HG02885 (cell line): ENCODE results near the gene CLEC2L.

Experiments used
- ATAC-seq: cut with Tn5 transposase; IDR thresholded peaks from one replicate; pipeline ENCODE4 v1.9.1; 2021; ENCODE audit warnings: mild to moderate bottlenecking; ENCODE audit not compliant: unreplicated experiment, poor library complexity

CLEC2L gene

DNA sequence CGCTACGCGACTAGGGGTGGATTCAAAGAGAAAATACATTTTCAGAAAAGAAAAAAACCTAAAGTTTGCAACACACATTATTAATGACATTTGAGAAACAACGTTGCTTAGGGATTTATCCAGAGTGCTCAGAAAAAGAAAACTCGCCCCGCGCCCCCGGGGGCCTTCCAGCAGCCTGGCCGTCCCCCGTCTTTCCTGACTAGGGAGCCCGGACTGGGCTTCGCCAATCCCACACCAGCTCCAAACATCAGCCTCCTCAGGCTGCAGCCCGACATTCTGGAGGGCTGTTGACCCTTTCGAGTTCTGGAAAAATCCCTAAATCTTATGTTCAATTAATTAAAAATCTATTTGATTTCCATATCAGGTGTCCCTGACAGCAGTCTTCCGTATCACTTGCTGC, 48.6 kb downstream of the CLEC2L start:
- no peak for ATAC-seq

DNA sequence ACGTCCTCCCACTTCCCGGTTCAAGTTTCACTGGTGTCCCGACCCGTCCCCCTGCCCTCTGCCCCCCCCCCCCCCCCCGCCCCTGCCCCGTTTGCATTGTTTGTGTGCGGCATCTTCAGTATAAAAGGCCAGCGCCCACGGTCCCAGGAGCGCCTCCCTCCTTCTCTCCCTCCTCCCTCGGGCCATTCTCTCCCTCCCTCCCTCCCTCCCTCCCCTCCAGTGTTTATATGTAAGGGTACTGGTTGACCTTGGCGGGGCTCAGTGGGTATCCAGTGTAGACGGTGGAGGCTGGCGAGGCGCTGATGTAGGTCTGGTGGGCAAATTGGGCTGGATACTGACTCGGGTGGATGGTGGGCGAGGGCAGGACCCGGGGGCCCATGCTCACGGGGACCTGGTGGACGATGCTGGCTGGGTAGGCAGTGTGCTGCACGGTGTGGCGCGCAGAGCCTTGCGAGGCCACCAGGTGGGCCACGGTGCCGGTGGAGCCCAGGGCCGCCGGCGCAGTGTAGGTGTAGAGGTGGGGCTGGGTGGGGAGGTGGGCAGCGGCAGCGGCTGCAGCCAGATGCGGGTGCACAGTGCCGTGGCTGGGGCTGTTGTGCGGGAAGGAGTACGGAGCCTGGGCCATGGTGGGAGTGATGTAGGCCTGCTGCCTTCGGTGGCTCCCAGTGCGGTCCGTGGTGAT, 49.4 kb downstream of the CLEC2L start:
- ATAC-seq: no peak

DNA sequence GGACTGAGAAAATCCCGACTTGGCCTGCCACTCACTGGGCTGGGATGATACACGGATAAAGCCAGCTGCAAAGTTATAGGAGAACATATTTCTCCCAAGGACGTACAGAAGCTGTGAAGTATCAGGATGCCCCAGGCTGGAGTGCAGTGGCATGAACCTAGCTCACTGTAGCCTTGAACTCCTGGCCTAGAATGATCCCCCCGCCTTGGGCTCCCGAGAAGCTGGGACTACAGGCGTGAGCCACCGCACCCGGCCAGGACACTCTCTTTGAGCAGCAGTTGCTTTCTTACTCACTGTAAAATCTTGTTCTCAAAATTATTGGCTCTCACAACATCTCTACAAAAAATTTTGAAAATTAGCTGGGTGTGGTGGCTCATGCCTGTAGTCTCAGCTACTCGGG, 50.4 kb downstream of the CLEC2L start:
- no peak for ATAC-seq

DNA sequence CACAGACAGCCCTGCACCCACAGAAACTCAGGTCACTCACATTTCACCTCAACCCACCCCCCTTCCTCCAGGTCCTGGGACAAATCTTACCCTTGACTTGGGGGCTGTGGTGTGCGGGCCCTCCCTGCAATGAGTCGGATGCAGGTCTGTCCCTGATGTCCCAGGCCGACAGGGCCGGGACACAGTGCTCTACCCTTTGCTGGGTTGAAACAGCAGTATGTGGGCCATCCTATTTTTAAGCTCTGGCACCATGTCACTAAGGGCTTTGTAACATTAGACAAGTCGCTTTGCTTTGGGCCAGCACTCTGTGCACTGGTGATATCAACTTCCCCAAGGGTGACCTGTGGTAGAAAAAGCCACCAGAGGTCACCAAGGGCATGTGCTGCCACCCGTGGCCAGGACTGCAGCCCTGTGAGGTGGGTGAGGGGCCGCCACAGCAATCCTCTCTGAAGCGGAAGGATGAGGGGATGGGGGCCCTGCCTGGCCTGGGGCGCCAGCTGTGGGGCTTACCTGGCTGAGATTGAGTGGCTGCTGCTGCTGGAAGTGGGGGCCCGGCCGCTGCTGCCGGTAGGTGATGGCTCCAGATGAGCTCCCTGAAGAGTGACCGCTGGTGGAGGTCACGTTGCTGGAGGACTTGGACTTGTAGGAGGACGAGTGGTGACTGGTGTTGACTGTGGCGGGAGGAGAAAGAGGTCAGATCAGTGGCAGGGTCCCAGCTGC, 51.3 kb downstream of the CLEC2L start:
- ATAC-seq: no peak

DNA sequence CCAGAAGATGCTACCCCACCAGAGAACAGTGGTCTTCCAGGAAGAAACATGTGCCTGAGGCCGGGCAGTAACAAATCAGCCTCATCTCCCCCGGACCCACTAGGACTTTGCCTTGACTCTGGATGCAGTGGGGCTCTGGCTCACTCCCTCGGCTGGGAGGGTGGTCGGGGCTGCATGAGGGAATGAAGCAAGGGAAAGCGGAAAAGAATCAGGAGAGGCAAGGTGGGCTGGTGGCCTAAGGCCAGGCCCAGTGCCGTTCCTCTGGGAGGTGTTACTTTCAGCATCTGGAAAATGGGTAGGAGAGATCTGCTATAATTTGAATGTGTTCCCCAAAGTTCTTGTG, 51.8 kb downstream of the CLEC2L start:
- no peak for ATAC-seq

DNA sequence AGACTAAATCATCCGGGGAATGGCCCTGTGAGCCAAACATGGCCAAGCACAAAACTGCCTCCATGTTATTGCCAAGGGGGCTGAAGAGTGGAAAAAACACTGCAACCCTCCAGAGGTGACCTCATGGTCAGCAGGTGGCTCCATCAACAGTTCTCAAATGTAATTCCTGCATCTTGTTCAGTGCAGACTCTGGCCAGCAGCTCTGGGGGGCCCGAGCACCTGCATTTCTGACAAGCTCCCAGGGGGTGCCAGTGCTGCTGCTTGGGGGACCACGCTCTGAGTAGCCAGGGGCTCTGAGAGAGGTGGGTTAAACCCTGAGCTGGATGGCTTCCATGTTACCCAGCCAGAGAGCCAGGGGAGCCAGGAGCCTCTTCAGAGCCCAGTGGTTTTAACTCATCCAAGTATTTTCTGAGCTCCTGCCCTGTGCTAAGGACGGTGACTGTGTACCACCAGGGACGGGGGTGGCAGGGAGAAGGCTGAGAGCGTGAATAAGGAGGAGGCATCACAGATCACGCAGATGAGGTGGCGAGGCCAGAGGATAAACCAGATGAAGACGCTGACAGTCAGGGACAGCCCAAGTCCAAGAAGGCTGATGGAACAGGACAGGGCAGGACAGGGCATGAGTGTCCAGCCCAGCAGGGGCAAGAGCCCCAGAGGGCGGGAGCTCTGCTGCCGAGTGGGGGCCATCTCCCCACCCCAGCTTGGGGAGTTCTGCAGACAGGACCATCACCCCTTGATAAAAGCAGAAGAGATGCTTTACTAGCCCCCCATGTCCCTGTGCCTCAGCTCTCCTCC, 52.9 kb downstream of the CLEC2L start:
- no peak for ATAC-seq

DNA sequence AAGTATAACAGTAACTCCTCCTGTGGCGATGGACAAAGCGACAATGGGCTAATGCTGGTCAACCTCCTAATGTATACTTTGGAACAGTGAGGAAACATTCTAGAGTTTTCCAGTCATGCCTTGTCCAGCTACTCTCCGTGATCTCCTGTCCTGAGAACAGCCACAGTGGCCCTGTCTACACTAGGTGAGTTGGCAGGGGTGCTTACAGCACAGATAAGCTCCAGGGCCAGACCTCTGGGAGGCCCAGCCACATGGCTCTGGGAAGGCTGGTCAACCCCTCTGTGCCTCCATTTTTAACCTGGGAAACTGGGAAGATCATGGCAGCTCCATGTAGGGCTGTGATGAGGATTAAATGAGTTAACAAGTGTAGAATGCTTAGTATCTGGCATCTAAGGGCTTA, 57.0 kb downstream of the CLEC2L start:
- no peak for ATAC-seq

DNA sequence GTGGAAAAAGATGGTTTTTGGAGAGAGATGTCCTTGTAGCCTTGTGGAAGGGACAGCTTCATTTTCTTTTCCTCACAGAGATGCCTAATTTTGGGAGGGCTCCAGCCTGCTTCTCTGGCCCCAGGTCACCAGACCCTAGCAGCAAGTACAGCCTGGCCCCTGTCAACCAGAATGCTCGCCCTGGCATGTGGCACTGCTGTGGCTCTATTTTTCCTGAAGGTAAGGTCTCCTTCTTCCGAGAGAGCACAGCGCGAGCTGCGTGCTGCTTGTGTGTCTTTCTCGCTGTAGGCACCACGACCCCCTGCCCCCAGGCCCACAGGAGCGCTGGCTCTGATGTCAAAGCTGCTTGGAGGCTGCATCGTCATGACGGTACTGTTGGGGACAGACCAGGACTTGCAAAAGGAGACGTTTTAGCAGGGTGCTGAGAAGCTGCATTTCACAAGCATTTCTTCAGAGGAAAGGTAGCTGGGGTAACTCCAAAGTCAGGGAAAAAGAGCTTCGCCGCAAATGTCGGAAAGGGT, 58.7 kb downstream of the CLEC2L start:
- ATAC-seq: no peak

DNA sequence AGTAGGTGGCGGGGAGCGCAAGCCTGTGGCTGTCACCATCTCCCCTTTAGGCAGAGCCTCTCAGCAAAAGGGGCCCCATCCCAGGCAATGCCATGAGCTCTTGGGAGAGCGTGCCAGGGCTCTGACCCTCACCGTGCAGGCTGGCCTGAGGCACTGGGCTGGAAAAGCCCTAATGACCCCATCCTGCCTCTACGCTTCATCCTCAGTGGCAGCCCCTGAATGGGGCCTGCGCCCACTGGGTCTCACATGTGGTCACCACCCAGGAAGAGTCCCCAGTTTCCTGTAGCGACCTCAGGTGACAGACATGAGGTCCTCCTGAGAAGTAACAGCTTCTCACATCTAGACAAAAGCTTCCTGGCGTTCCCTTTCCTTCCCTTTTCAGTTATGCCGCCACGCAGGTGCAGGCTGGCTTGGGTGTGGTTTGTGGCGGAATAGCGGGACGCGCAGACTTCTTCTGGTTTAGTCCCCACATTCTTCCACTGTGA, 59.2 kb downstream of the CLEC2L start:
- no peak for ATAC-seq

DNA sequence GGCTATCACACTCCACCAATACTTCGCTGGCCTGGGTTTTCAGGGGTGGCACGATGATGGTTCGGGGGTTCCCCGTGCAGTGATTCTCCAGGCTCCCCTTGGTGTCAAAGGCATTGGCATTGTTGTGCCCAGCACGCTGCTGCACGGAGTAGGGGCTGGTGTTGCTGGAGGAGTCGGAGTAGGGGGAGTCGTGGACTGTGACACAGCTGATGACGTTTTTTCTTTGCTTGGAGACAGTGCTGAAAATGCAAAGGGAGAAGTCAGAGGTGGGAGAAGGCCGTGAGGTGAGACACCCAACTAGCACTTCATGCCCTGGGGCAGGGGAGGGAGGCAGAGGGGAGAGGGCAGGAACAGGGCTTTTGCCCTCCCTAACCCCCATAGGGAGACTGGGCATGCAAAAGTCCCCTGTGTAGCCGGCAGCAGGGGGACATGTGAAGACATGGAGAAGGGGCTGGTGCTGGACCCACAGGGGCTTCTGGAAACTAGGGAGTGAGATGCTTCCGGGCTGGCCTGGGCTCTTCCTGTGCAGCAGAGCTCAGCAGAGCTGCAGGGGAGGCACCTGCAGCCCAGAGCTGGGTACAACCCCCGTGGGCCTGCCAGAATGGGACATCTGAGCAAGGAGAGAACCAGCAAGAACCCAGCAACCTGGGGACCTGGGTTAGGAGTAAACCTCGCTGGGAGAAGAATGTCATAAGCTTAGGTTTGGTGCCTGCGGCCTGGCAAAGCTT, 60.5 kb downstream of the CLEC2L start:
- no peak for ATAC-seq

DNA sequence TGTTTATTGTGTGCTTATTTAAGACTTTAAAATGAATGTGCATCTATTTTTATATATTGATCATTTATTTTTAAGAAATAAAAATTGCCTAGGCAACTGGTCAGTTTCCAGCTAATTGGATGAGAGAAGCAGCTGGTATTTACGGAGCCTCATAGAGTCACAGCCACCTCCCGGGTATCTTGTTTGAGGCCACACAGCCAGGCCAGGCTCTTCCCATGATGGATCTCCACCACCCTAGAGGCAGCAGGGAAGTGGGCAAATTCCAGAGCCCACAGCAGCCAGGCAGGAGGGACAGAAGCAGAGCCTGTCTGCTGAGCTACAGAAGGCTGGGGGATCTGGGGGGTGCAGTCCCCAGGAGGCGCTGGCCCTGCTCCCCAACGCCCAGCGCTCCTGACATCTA, 61.6 kb downstream of the CLEC2L start:
- ATAC-seq: no peak

DNA sequence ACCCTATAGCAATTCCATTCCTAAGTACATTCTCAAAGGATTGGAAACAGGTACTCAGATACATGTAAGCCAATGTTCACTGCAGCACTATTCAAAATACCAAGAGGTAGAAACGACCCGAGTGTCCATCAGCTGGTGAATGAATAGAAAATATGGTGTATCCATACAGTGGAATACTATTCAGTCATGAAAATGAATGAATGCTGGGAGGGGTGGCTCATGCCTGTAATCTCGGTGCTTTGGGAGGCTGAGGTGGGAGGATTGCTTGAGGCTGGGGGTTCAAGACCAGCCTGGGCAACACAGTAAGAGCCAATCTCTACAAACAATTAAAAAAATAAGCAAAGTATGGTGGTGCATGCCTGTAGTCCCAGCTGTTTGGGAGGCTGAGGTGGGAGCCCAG, 62.8 kb downstream of the CLEC2L start:
- no peak for ATAC-seq

DNA sequence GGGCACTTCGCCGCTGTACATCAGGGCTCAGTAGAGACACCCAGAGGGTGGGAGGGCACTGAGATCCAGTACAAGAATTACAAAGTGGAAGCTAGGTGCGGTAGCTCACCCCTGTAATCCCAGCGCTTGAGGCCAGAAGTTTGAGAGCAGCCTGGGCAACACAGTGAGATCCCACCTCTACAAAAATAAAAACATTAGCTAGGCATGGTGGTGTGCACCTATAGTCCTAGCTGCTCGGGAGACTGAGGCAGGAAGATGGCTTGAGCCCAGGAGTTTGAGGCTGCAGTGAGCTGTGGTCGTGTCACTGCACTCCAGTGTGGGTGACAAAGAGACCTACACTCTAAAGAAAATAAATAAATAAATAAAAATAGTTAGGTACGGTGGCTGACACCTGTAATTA, 64.0 kb downstream of the CLEC2L start:
- no peak for ATAC-seq

DNA sequence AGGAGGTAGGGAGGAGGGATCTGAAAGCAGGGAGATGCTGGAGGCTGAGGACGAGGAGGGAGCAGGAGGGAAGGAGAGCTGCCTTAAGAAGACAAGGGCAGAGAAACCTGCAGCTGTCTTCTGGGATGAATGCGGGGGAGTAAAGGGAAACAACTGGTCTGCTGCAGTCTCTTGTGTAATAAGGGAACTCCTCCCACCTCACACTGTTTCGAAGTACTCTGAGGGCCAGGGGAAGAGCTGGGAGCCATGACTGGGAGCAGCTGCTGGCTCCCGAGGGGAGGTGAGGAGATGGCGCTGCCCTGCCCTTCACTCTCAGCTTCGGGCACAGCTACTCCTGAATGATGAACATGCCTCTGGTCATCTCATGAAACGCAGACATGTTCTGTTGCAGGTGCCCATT, 65.1 kb downstream of the CLEC2L start:
- no peak for ATAC-seq

DNA sequence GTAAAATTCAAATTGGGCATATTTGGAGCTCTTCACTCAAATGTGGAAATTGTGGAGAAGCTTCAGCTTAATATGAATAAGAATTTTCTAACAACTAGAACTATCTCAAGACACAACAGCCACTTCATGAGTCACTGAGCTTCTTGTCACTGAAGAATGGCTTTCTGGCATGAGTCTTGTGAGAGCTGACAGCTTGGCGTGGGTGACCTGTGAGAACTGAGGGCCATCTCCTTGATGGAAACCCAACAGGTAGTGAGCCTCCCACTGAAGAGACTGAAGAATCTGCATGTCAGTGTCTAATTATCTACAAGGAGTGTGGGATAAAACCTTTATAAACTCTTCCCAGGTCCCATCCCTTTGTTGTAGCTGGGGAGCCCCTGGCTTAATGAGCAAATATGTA, 66.0 kb downstream of the CLEC2L start:
- ATAC-seq: no peak

DNA sequence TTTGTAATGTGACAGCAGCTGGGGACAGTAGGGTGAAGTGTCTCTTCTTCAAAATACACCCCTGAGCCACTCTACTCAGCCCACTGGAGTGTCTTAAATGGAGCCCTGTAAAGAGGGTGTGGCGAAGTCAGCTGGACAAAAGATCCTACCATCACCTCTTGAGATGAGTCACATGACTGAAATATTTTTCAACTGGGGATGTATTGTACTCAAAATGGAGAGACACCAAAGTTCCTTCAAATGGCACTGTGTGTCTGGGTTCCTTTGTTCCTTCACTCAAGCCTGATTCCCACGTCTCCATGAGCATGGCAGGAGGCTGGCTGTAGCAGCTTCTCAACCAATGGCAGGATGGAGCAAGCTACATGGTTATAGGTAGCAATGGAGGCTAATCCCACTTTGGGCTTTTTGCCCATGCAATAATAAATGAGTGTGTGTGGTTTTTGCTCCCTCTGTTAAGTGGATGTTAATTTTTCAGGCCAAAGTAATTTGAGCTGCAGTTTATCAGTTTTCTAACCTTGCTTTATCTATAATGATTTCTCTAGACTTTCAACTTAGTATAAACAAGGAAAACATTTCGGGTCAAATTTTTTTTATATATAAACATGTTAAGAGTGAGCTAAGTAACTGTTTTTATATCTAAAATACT, 68.2 kb downstream of the CLEC2L start:
- no peak for ATAC-seq

DNA sequence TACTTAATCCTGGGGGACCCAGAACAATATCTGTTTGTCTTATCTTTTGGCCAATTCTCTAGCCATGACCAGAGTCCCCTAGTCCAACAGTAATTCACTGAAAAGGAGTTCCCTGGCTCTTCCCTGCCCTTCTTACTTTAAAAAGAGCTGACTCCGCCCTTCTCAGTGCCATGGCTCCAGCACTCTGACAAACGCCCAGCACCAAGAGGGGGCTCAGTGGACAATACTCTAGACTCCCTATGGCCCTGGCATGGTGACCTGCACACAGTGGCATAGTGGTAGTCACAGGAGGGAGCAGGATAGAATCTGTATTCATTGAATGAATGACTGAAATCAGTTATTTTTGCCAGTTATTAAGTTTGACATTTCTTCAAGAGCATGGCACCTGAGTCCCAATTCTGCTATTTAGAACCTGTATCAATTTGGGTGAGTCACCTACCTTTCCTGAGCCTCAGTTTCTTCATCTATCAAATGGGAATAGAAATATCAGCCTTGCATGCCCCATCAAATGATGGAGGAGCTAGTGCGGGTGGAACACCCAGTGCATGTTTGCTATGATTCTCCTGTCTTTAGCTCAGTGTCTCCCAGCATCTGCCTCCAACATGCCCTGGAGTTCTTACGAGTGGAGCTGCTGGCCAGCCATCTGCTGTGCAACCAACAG, 69.4 kb downstream of the CLEC2L start:
- ATAC-seq: no peak

DNA sequence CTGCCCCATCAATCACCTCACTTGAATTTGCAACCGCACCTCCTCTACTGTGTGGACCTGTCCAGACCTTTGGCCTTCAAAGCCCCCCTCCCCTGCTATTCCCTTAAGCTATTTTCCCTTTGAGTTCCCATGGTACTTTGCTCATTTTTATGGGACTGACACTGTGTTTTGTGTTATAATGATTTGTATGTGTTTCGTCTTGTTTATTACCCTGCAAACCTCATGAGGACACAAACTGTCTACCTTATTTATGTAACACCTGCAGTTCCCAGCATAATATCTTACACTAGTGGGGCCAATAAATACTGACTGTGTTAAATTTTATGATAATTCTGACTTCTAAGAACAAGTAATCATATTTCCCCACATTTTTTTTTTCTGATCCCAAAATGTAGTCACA, 70.6 kb downstream of the CLEC2L start:
- no peak for ATAC-seq
